ENCODE data around the gene DDX41.

Gene DDX41

DNA sequence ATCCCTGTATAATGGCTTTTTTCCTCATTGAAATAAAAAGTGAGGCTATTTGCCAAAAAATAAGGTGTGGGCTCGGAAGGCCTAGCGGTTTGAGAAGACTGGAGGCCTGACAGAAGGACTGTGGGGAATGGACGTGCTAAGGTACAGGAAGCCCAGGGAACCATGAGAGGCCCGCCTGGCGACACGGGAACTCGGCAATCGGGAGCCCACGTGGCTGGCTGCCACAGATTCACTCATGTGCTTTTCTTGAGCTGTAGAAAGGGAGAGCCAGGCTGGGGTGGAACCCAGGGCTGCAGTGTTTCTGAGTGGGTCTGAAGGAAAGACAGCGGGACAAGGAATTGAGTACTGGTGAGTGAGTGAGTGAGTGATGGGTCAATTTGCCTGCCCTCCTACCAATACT lies 11.9 kb upstream of the DDX41 start:
- no peak for FAIRE-seq
- TF ChIP-seq, protein P1, sequence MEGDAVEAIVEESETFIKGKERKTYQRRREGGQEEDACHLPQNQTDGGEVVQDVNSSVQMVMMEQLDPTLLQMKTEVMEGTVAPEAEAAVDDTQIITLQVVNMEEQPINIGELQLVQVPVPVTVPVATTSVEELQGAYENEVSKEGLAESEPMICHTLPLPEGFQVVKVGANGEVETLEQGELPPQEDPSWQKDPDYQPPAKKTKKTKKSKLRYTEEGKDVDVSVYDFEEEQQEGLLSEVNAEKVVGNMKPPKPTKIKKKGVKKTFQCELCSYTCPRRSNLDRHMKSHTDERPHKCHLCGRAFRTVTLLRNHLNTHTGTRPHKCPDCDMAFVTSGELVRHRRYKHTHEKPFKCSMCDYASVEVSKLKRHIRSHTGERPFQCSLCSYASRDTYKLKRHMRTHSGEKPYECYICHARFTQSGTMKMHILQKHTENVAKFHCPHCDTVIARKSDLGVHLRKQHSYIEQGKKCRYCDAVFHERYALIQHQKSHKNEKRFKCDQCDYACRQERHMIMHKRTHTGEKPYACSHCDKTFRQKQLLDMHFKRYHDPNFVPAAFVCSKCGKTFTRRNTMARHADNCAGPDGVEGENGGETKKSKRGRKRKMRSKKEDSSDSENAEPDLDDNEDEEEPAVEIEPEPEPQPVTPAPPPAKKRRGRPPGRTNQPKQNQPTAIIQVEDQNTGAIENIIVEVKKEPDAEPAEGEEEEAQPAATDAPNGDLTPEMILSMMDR (IDR thresholded peaks at IDR 0.05; ENCODE audit: insufficient read depth, missing control alignments), result no peak
- DNase-seq (ENCODE audit: insufficient read length, low spot score), result no peak

DNA sequence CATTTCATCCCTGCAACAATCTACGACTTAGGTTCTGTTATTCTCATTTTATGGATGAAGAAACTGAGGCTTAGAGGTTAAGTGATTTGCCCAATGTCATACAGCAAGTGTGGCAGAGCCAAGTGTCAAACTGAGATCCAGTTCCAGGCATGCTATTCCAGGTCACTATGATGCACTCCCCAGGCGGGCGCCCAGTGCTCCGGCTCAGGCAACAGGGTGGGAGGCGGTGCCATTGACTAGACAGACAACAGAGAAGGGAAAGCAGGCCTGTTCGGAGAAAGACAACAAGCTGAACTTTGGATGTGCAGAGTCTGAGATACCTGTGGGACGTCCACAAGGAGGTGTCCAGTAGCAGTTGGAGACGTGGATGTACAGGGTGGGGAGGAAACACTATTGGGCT lies 10.8 kb upstream of the DDX41 start:
- DNase-seq (ENCODE audit: insufficient read length, low spot score) (no peak), FAIRE-seq (no peak)
- TF ChIP-seq, protein P1 (IDR thresholded peaks at IDR 0.05; ENCODE audit: insufficient read depth, missing control alignments), result no peak

DNA sequence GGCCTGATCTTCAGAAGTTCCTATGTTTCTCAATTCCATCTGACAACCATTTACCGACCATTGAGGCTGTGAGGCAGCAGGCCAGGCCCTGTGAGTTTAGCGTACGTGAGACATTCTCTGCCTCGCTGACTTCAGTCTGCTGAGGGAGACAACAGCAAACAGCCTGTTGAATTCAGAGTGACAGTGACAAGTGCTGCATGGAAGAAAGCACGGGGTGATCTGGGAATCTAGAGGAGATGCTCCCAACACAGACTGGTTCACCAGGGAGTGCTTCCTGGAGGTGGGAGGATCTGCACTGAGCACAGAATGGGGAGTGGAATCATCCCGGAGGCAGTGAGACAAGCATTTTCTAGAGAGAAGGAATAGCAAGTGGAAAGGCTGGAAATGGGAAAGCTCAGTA lies 10.0 kb upstream of the DDX41 start:
- TF ChIP-seq, protein P1 (IDR thresholded peaks at IDR 0.05; ENCODE audit: insufficient read depth, missing control alignments), result no peak
- FAIRE-seq (no peak), DNase-seq (ENCODE audit: insufficient read length, low spot score) (no peak)

DNA sequence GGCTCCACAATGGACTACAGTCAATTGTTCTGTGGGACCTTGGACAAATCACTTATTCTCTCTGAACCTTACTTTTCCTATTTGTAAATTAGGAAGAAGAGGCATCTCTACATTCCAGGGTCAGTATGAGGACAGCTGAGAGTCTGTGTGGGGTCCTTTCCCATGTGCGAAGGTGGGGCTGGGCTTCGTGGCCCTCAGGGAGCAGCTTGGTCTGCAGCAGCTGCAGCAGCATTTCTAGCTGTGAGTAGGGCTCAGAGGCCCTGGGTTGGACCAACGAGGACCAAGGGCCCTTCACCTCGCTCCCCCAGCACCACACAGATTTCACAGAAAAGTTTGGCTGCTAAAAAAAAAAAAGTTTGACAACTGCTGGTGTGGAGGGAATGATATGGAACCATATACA lies 9.4 kb upstream of the DDX41 start:
- TF ChIP-seq, protein P1 (IDR thresholded peaks at IDR 0.05; ENCODE audit: insufficient read depth, missing control alignments), result no peak
- DNase-seq (ENCODE audit: insufficient read length, low spot score), result no peak
- FAIRE-seq, result no peak

DNA sequence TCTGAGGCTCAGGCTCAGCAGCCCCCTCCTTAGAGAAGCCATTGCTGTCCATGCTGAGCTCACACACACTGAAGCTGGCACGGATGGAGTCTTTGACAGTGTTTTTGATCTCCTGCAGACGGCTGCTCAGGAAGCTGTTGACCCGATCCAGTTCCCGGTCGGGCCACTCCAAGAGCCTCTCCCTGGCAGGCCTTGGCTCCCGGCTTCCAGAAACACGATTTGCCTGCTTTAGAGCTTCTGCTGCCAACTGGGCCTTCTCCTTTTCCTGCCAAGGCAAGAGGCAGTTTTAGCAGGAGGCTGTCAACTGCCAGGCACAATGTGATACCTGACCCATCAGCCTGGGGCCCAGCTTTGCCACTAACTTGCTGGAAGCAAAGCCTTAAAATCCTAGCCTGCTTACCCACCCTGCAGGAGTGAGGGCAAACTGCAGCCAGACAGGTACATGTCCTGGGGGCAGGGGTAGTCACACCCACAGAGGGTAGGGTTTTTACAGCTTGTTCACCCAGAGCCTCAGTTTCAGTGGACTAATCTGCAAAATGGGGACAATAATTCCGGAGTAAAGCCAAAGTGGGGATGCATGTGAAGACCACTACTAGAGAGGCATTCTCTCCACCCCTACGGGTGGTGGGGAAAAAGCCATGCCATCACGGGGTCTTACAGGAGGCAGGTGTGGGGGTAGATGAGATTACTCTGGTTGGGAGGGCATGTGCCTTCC lies 8.3 kb upstream of the DDX41 start:
- DNase-seq (ENCODE audit: insufficient read length, low spot score) (no peak), FAIRE-seq (no peak)
- TF ChIP-seq, protein P1 (IDR thresholded peaks at IDR 0.05; ENCODE audit: insufficient read depth, missing control alignments), result no peak

DNA sequence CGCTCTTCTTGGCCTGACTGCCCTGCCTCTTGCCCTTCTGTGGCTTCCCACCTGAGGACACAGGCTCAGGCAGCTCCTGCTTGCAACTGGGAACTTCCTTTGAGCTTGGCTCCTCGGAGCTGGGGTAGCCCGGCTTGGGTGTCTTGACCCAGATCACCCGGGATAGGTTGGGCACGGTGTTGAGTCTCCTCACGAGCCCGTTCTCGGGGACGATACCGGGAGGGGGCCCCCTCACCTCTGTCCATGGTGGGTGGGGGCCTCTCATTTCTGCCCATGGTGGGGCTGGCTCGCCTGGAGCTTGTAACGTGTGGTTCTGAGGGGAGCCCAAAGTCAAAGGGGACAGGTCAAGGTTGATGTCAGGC lies 7.8 kb upstream of the DDX41 start:
- TF ChIP-seq, protein P1 (IDR thresholded peaks at IDR 0.05; ENCODE audit: insufficient read depth, missing control alignments), result no peak
- DNase-seq (ENCODE audit: insufficient read length, low spot score) (no peak), FAIRE-seq (no peak)

DNA sequence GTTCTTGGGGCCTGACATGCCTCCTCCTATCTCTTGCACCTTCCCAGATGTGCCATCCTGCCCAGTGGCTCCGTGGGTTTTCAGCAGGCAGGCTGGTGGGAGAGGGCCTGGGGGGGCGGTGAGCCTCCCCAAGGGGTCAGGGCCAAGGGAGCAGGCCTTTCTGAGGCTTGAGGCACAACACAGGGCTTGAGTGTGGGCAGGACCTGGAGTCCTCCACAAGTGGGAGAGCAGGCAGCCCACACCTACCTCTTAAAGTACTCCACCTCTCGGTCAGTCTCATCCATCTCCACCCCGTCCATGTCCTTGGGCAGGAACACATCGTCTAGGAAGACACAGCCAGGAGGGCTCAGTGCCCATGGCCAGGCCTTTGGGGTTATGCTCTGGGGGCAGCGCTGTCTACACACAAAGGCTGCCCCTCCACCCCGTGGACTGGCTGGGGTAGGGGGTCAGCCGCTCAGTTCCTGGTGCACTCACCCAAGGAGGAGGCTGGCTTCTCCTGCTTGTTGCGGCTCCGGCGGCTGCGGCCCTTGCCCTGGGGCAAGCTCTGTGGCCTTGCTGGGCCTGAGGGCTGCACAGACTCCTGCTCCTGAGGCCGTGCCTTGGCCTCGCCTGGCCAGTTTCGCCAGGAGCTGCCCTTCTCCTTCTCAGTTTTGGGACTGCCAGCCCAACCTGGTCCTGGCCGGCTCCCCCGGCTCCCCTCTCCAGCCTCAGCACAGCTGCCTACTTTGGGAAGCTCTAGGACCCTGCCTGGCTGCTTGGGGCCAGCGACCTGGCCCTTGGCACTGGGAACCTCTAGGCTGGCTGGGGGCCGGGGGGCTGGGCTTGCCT lies 7.2 kb upstream of the DDX41 start:
- FAIRE-seq, result no peak
- DNase-seq (ENCODE audit: insufficient read length, low spot score), result no peak
- TF ChIP-seq, protein P1 (IDR thresholded peaks at IDR 0.05; ENCODE audit: insufficient read depth, missing control alignments), result no peak
